ENCODE results near the gene KIDINS220.

- TF ChIP-seq CTCF (IDR thresholded peaks at IDR 0.05; ENCODE audit: poor library complexity, severe bottlenecking) (no peak), EP300 (conservative IDR thresholded peaks at IDR 0.05; ENCODE audit: poor library complexity, severe bottlenecking) (no peak), REST (IDR thresholded peaks at IDR 0.05; ENCODE audit: borderline replicate concordance) (no peak), TAF1 (IDR thresholded peaks at IDR 0.05; ENCODE audit: low read depth) (no peak)
These were observed 33.6 kb downstream of the KIDINS220 start for GRCh38 chr2:8803658-8804379.
